Activated CD4-positive, alpha-beta memory T cell treated with anti-CD3 and anti-CD28 coated beads, Interleukin-2, amount 10 ng/mL, durations not matched to agents 7 days and 5 days (primary cell): ENCODE results near the gene ANKRD17. TPM values are rescaled to one million over a fixed set of nuclear protein-coding genes. Genes with fewer than 3 reads are reported as not detected.
A peak's percentile ranks its signal among the peaks of the same experiment; 100 is the strongest.

Experiments used
- CTCF ChIA-PET: fragments of 350-600 bp; sonication (Branson Sonifier 250); formaldehyde crosslinking; loops from one replicate; lab custom pipeline; 2021; ENCODE audit warnings: antibody characterized with exemption, inconsistent platforms; lab: Charles Lee
- POLR2A ChIA-PET: fragments of 350-600 bp; sonication (Branson Sonifier 250); formaldehyde crosslinking; loops from one replicate; lab custom pipeline; 2021; ENCODE audit warnings: antibody characterized with exemption; lab: Charles Lee
- DNase-seq: peaks from one replicate; pipeline ENCODE4 v3.0.0-alpha.2; 2020
- H3K27ac Mint-ChIP-seq: one replicate; pipeline ENCODE4 v1.8.0; 2021; ENCODE audit warnings: mild to moderate bottlenecking, mixed read lengths
- H3K27me3 Mint-ChIP-seq: one replicate; pipeline ENCODE4 v1.8.0; 2021; ENCODE audit warnings: mixed read lengths
- H3K36me3 Mint-ChIP-seq: one replicate; pipeline ENCODE4 v1.8.0; 2021; ENCODE audit warnings: low read depth, mixed read lengths
- H3K4me1 Mint-ChIP-seq: one replicate; pipeline ENCODE4 v1.8.0; 2021; ENCODE audit warnings: mixed read lengths
- H3K4me3 Mint-ChIP-seq: one replicate; pipeline ENCODE4 v1.8.0; 2021; ENCODE audit warnings: mild to moderate bottlenecking, mixed read lengths
- H3K9me3 Mint-ChIP-seq: one replicate; pipeline ENCODE4 v1.8.0; 2021; ENCODE audit warnings: mixed read lengths
- total RNA-seq, 2 experiments: library from RNA; stranded (reverse); gene quantifications; one replicate each; pipeline ENCODE4 v1.2.3, GENCODE V29; 2021

Gene ANKRD17
- total RNA-seq, 2 experiments from 2014 or later: 45.8 to 46.6 TPM

- peaks cover 8% of the 10 kb centered on the region for H3K4me1 Mint-ChIP-seq
- H3K9me3 Mint-ChIP-seq: no peaks in the 10 kb centered on the region
- H3K27me3 Mint-ChIP-seq: no peaks in the 10 kb centered on the region
- DNase-seq: no peak
- H3K27ac Mint-ChIP-seq: peak overlapping the region; percentile 56
- POLR2A ChIA-PET: interaction anchor here (1.3 to 1.9 kb wide), 3 partner anchors 16 to 172 kb away, joined by 4 to 5 read pairs (median 4); partner anchors contain the start of gene ANKRD17
- H3K36me3 Mint-ChIP-seq: peaks cover 46% of the 10 kb centered on the region
- peak overlapping the region; percentile 63 for H3K4me3 Mint-ChIP-seq
- CTCF ChIA-PET: interaction anchor here (1.1 to 1.4 kb wide), 3 partner anchors 17 to 172 kb away, joined by 3 to 6 read pairs (median 6); partner anchors contain the start of genes ANKRD17 and COX18
Observed at GRCh38 chr4:73086095-73086868, 172.3 kb downstream of the ANKRD17 start.

- peak overlapping the region; percentile 29 for H3K27ac Mint-ChIP-seq
- no peak overlapping the region for H3K4me3 Mint-ChIP-seq
- no peak for DNase-seq
- H3K36me3 Mint-ChIP-seq: peaks cover 51% of the 10 kb centered on the region
- H3K4me1 Mint-ChIP-seq: peaks cover 11% of the 10 kb centered on the region
- H3K27me3 Mint-ChIP-seq: no peaks in the 10 kb centered on the region
- ChIA-PET CTCF (interaction anchor here (1.0 kb wide), 1 partner anchor 14 kb away, joined by 4 read pairs; no protein-coding TSS in a partner anchor), POLR2A (interaction anchor here (1.3 to 2.6 kb wide), 2 partner anchors 12 to 178 kb away, joined by 6 to 32 read pairs; partner anchors contain the start of genes ANKRD17 and COX18)
- no peaks in the 10 kb centered on the region for H3K9me3 Mint-ChIP-seq
Observed at GRCh38 chr4:73080789-73081188, 177.8 kb downstream of the ANKRD17 start.

GRCh38 chr4:73075832-73076231, 182.8 kb downstream of the ANKRD17 start:
- Mint-ChIP-seq H3K27ac (no peak overlapping the region), H3K4me3 (no peak overlapping the region), H3K36me3 (peaks cover 26% of the 10 kb centered on the region), H3K27me3 (no peaks in the 10 kb centered on the region), H3K9me3 (no peaks in the 10 kb centered on the region), H3K4me1 (peaks cover 9% of the 10 kb centered on the region)
- POLR2A ChIA-PET: no interaction called here
- DNase-seq: no peak
- CTCF ChIA-PET: no interaction called here

- no peaks in the 10 kb centered on the region for H3K9me3 Mint-ChIP-seq
- H3K36me3 Mint-ChIP-seq: peaks cover 18% of the 10 kb centered on the region
- ChIA-PET CTCF (interaction anchor here (0.6 to 2.4 kb wide), 3 partner anchors 16 to 187 kb away, joined by 3 to 8 read pairs (median 3); no protein-coding TSS in a partner anchor), POLR2A (interaction anchor here (0.7 to 8.2 kb wide), 8 partner anchors 8 to 192 kb away, joined by 3 to 108 read pairs (median 6); partner anchors contain the start of gene ANKRD17)
- H3K27me3 Mint-ChIP-seq: no peaks in the 10 kb centered on the region
- H3K27ac Mint-ChIP-seq: peak overlapping the region; percentile 95
- H3K4me1 Mint-ChIP-seq: peaks cover 36% of the 10 kb centered on the region
- DNase-seq: no peak
- H3K4me3 Mint-ChIP-seq: peak overlapping the region; percentile 83
Observed at GRCh38 chr4:73070074-73070390, 188.6 kb downstream of the ANKRD17 start.

- H3K4me1 Mint-ChIP-seq: peaks cover 36% of the 10 kb centered on the region
- no peaks in the 10 kb centered on the region for H3K27me3 Mint-ChIP-seq
- ChIA-PET POLR2A (interaction anchor here (0.7 to 8.2 kb wide), 9 partner anchors 8 to 193 kb away, joined by 3 to 108 read pairs (median 5); partner anchors contain the start of gene ANKRD17), CTCF (interaction anchor here (0.6 to 2.4 kb wide), 3 partner anchors 17 to 188 kb away, joined by 3 to 8 read pairs (median 3); no protein-coding TSS in a partner anchor)
- H3K4me3 Mint-ChIP-seq: peak within 1 kb of the TSS; percentile 83
- H3K27ac Mint-ChIP-seq: peak within 1 kb of the TSS; percentile 95
- DNase-seq: peak; percentile 96
- H3K36me3 Mint-ChIP-seq: peaks cover 22% of the 10 kb centered on the region
- no peaks in the 10 kb centered on the region for H3K9me3 Mint-ChIP-seq
Observed at GRCh38 chr4:73069338-73070073, 189.1 kb downstream of the ANKRD17 start, which contains the start of gene COX18. Gene COX18, minus strand, starts transcription at chr4:73069716. Its CDS starts 67 bp downstream, at chr4:73069649.

- H3K27me3 Mint-ChIP-seq: no peaks in the 10 kb centered on the region
- no peak for DNase-seq
- H3K4me3 Mint-ChIP-seq: peak overlapping the region; percentile 83
- peak overlapping the region; percentile 95 for H3K27ac Mint-ChIP-seq
- ChIA-PET CTCF (interaction anchor here (1.3 to 3.8 kb wide), 2 partner anchors 189 to 191 kb away, joined by 3 to 18 read pairs; partner anchors contain the start of gene ANKRD17), POLR2A (interaction anchor here (0.6 to 8.2 kb wide), 6 partner anchors 9 to 190 kb away, joined by 3 to 108 read pairs (median 6); partner anchors contain the start of gene ANKRD17)
- peaks cover 28% of the 10 kb centered on the region for H3K36me3 Mint-ChIP-seq
- peaks cover 36% of the 10 kb centered on the region for H3K4me1 Mint-ChIP-seq
- H3K9me3 Mint-ChIP-seq: no peaks in the 10 kb centered on the region
Observed at GRCh38 chr4:73068491-73069337, 189.9 kb downstream of the ANKRD17 start.

- no peak for DNase-seq
- peak overlapping the region; percentile 83 for H3K4me3 Mint-ChIP-seq
- no peaks in the 10 kb centered on the region for H3K9me3 Mint-ChIP-seq
- no peaks in the 10 kb centered on the region for H3K27me3 Mint-ChIP-seq
- ChIA-PET CTCF (interaction anchor here (1.3 to 3.8 kb wide), 2 partner anchors 190 to 192 kb away, joined by 3 to 18 read pairs; partner anchors contain the start of gene ANKRD17), POLR2A (interaction anchor here (0.6 to 8.2 kb wide), 6 partner anchors 10 to 191 kb away, joined by 3 to 108 read pairs (median 5); partner anchors contain the start of gene ANKRD17)
- H3K27ac Mint-ChIP-seq: peak overlapping the region; percentile 95
- peaks cover 32% of the 10 kb centered on the region for H3K36me3 Mint-ChIP-seq
- H3K4me1 Mint-ChIP-seq: peaks cover 36% of the 10 kb centered on the region
Observed at GRCh38 chr4:73067971-73068394, 190.6 kb downstream of the ANKRD17 start.

- Mint-ChIP-seq H3K4me1 (peaks cover 35% of the 10 kb centered on the region), H3K36me3 (peaks cover 35% of the 10 kb centered on the region), H3K27me3 (no peaks in the 10 kb centered on the region), H3K9me3 (no peaks in the 10 kb centered on the region), H3K4me3 (peak overlapping the region; percentile 14), H3K27ac (peak overlapping the region; percentile 78)
- CTCF ChIA-PET: interaction anchor here (1.3 to 3.8 kb wide), 3 partner anchors 14 to 193 kb away, joined by 3 to 18 read pairs (median 4); partner anchors contain the start of gene ANKRD17
- POLR2A ChIA-PET: interaction anchor here (1.2 to 8.2 kb wide), 3 partner anchors 13 to 192 kb away, joined by 4 to 108 read pairs (median 32); partner anchors contain the start of gene ANKRD17
- DNase-seq: no peak
Observed at GRCh38 chr4:73066928-73067327, 191.7 kb downstream of the ANKRD17 start.

- Mint-ChIP-seq H3K9me3 (no peaks in the 10 kb centered on the region), H3K4me3 (no peak overlapping the region), H3K4me1 (peaks cover 35% of the 10 kb centered on the region), H3K27me3 (no peaks in the 10 kb centered on the region), H3K27ac (no peak overlapping the region), H3K36me3 (peaks cover 40% of the 10 kb centered on the region)
- POLR2A ChIA-PET: interaction anchor here (1.2 to 8.2 kb wide), 3 partner anchors 14 to 192 kb away, joined by 4 to 108 read pairs (median 32); partner anchors contain the start of gene ANKRD17
- no peak for DNase-seq
- CTCF ChIA-PET: interaction anchor here (1.3 to 3.8 kb wide), 2 partner anchors 15 to 191 kb away, joined by 4 to 18 read pairs; partner anchors contain the start of gene ANKRD17
Observed at GRCh38 chr4:73066445-73066844, 192.2 kb downstream of the ANKRD17 start.

GRCh38 chr4:73064536-73064935, 194.1 kb downstream of the ANKRD17 start:
- H3K9me3 Mint-ChIP-seq: no peaks in the 10 kb centered on the region
- no peaks in the 10 kb centered on the region for H3K27me3 Mint-ChIP-seq
- peaks cover 51% of the 10 kb centered on the region for H3K36me3 Mint-ChIP-seq
- H3K27ac Mint-ChIP-seq: no peak overlapping the region
- ChIA-PET POLR2A (interaction anchor here (8.2 kb wide), 1 partner anchor 194 kb away, joined by 108 read pairs; the partner anchor contains the start of gene ANKRD17), CTCF (interaction anchor here (3.8 kb wide), 1 partner anchor 193 kb away, joined by 18 read pairs; the partner anchor contains the start of gene ANKRD17)
- no peak overlapping the region for H3K4me3 Mint-ChIP-seq
- peaks cover 28% of the 10 kb centered on the region for H3K4me1 Mint-ChIP-seq
- no peak for DNase-seq

GRCh38 chr4:73055241-73055897, 203.2 kb downstream of the ANKRD17 start:
- POLR2A ChIA-PET: no interaction called here
- CTCF ChIA-PET: no interaction called here
- no peaks in the 10 kb centered on the region for H3K9me3 Mint-ChIP-seq

More at GRCh38 chr4:73055241-73055897, 203.2 kb downstream of the ANKRD17 start:
- Mint-ChIP-seq H3K27me3 (no peaks in the 10 kb centered on the region), H3K36me3 (peaks cover 54% of the 10 kb centered on the region), H3K27ac (no peak overlapping the region), H3K4me1 (peaks cover 9% of the 10 kb centered on the region), H3K4me3 (no peak overlapping the region)
- DNase-seq: no peak
